C1 segment of cervical spinal cord (tissue), 14 donors: ENCODE data around the gene LACC1.

Experiments used
- DNase-seq, 14 donors: peaks; one replicate each; lab custom pipeline; 2025; lab: John Stamatoyannopoulos, UW

Gene LACC1

GRCh38 chr13:43879755-43880181, at the start of gene LACC1:
Gene LACC1, plus strand, starts transcription at chr13:43879904. Its CDS starts 1,082 bp downstream, at chr13:43880986.
- DNase-seq = peak in 7 of 14 donors; percentile 27 to 72 (median 62)

- DNase-seq = no peak
Observed at GRCh38 chr13:43830497-43830881, 49.2 kb upstream of the LACC1 start.

- DNase-seq = no peak
Observed at GRCh38 chr13:43831088-43831487, 48.6 kb upstream of the LACC1 start.

- no peak for DNase-seq
Observed at GRCh38 chr13:43835701-43836100, 44.0 kb upstream of the LACC1 start.

GRCh38 chr13:43838909-43839308, 40.8 kb upstream of the LACC1 start:
- no peak for DNase-seq

GRCh38 chr13:43846496-43847158, 33.1 kb upstream of the LACC1 start:
- DNase-seq = no peak

- DNase-seq = no peak
Observed at GRCh38 chr13:43848001-43848649, 31.6 kb upstream of the LACC1 start.

GRCh38 chr13:43850873-43851272, 28.8 kb upstream of the LACC1 start:
- DNase-seq = no peak

- DNase-seq = no peak
Observed at GRCh38 chr13:43852923-43853404, 26.7 kb upstream of the LACC1 start.

GRCh38 chr13:43861863-43862262, 17.8 kb upstream of the LACC1 start:
- DNase-seq = no peak

- no peak for DNase-seq
Observed at GRCh38 chr13:43864921-43865320, 14.8 kb upstream of the LACC1 start.

GRCh38 chr13:43865892-43866291, 13.8 kb upstream of the LACC1 start:
- no peak for DNase-seq

GRCh38 chr13:43872181-43872580, 7.5 kb upstream of the LACC1 start:
- no peak for DNase-seq

- DNase-seq = no peak
Observed at GRCh38 chr13:43874504-43875092, 5.1 kb upstream of the LACC1 start.

GRCh38 chr13:43876366-43876765, 3.3 kb upstream of the LACC1 start:
- no peak for DNase-seq

- no peak for DNase-seq
Observed at GRCh38 chr13:43877326-43877725, 2.4 kb upstream of the LACC1 start.

GRCh38 chr13:43877766-43878165, 1.9 kb upstream of the LACC1 start:
- DNase-seq = no peak

- DNase-seq = peak in 13 of 14 donors; percentile 46 to 89 (median 73)
Observed at GRCh38 chr13:43878892-43879754, 581 bp upstream of the LACC1 start, which contains the start of gene CCDC122. Gene CCDC122, minus strand, starts transcription at chr13:43879740. Its CDS starts 10,364 bp downstream, at chr13:43869376.

- no peak for DNase-seq
Observed at GRCh38 chr13:43880214-43880855, 631 bp downstream of the LACC1 start.

GRCh38 chr13:43880926-43881325, 1.2 kb downstream of the LACC1 start:
- DNase-seq = no peak

- DNase-seq = no peak
Observed at GRCh38 chr13:43881580-43881979, 1.9 kb downstream of the LACC1 start.
